ENCODE results near the gene CAMK2D.

DNA sequence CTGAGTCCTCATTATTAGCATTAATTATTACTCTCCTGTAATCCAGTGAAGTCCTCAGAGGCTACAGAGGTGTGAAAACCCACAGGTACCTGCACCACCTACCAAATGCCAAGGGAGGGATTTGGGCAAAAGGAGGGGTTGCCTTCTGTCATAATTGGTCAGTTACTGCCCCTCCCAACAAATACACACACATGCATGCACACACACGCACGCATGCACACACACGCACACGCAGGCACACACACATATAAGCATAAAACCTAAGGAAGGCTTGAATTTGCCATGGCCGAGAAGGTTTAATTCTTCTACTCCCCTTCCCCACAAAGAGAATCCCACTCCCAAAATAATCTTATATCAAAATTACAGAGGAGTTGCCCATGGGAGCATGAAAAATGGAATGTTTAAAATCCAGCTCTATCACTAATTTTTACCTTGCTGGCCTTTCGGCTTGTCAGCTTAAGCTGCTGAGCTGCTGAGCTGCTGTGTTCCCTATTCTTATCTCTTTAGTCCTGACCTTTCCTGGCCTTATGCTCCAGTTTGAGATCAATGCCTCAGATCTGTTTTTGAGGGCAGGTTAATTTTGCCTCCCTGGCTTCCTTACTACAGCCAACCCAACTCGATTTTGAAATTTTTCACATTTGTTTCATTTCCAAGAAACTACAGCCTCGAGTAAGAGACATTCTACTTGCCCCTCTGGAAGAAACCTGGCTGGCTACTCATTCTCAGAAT lies 95.0 kb downstream of the CAMK2D start:
- no peak for TF ChIP-seq POLR2A (IDR thresholded peaks at IDR 0.05; ENCODE audit: low read length)
- no peak for TF ChIP-seq GATA1 (IDR thresholded peaks at IDR 0.05; ENCODE audit: low read depth, low read length)

Measured in erythroblast (primary cell).